Activated T-helper 17 cell treated with anti-CD3 and anti-CD28 coated beads, Interleukin-2, amount 50 U/mL, for 72 hours (primary cell): ENCODE measurements around the gene CFAP73. TPM values are rescaled to one million over a fixed set of nuclear protein-coding genes. Genes with fewer than 3 reads are reported as not detected.

Source experiments
- ATAC-seq: fragments of 150-1000 bp; cut with Tn5 transposase; replicated peaks from 2 replicates; pipeline ENCODE4 v1.10.0; 2021; ENCODE audit warnings: mild to moderate bottlenecking, moderate library complexity
- H3K27ac Mint-ChIP-seq: one replicate; pipeline ENCODE4 v1.8.0; 2022; ENCODE audit warnings: mixed read lengths
- H3K27me3 Mint-ChIP-seq: one replicate; pipeline ENCODE4 v1.8.0; 2022; ENCODE audit warnings: mixed read lengths
- H3K36me3 Mint-ChIP-seq: one replicate; pipeline ENCODE4 v1.8.0; 2022; ENCODE audit warnings: low read depth, mild to moderate bottlenecking, mixed read lengths
- H3K4me1 Mint-ChIP-seq: one replicate; pipeline ENCODE4 v1.8.0; 2022; ENCODE audit warnings: mixed read lengths
- H3K4me3 Mint-ChIP-seq: one replicate; pipeline ENCODE4 v1.8.0; 2022; ENCODE audit warnings: mild to moderate bottlenecking, mixed read lengths
- H3K9me3 Mint-ChIP-seq: one replicate; pipeline ENCODE4 v1.8.0; 2022; ENCODE audit warnings: mixed read lengths
- total RNA-seq, 2 donors: library from RNA; stranded (reverse); gene quantifications; one replicate each; pipeline ENCODE4 v1.2.3, GENCODE V29; 2022

Gene CFAP73
- total RNA-seq, 2 donors from 2014 or later = 0.32 to 1.2 TPM

GRCh38 chr12:113143959-113144358, 5.6 kb upstream of the CFAP73 start:
- no peaks in the 10 kb centered on the region for H3K4me1 Mint-ChIP-seq
- H3K27me3 Mint-ChIP-seq = no peaks in the 10 kb centered on the region
- H3K4me3 Mint-ChIP-seq = no peak overlapping the region
- H3K9me3 Mint-ChIP-seq = no peaks in the 10 kb centered on the region
- no peaks in the 10 kb centered on the region for H3K36me3 Mint-ChIP-seq
- ATAC-seq = no peak
- H3K27ac Mint-ChIP-seq = no peak overlapping the region

GRCh38 chr12:113144806-113145205, 4.7 kb upstream of the CFAP73 start:
- H3K9me3 Mint-ChIP-seq = no peaks in the 10 kb centered on the region
- no peaks in the 10 kb centered on the region for H3K4me1 Mint-ChIP-seq
- no peaks in the 10 kb centered on the region for H3K27me3 Mint-ChIP-seq
- H3K4me3 Mint-ChIP-seq = no peak overlapping the region
- no peak for ATAC-seq
- no peak overlapping the region for H3K27ac Mint-ChIP-seq
- no peaks in the 10 kb centered on the region for H3K36me3 Mint-ChIP-seq

GRCh38 chr12:113145720-113146551, 3.6 kb upstream of the CFAP73 start:
- Mint-ChIP-seq H3K27ac (no peak overlapping the region), H3K36me3 (no peaks in the 10 kb centered on the region), H3K4me1 (no peaks in the 10 kb centered on the region), H3K9me3 (no peaks in the 10 kb centered on the region), H3K4me3 (no peak overlapping the region), H3K27me3 (no peaks in the 10 kb centered on the region)
- ATAC-seq = no peak

- no peaks in the 10 kb centered on the region for H3K4me1 Mint-ChIP-seq
- no peaks in the 10 kb centered on the region for H3K36me3 Mint-ChIP-seq
Observed at GRCh38 chr12:113146999-113147398, 2.5 kb upstream of the CFAP73 start.

GRCh38 chr12:113151655-113152054, 2.1 kb downstream of the CFAP73 start:
- Mint-ChIP-seq H3K9me3 (no peaks in the 10 kb centered on the region), H3K4me1 (no peaks in the 10 kb centered on the region), H3K4me3 (peak overlapping the region; percentile 58), H3K36me3 (peaks cover 2% of the 10 kb centered on the region), H3K27me3 (peaks cover 5% of the 10 kb centered on the region), H3K27ac (no peak overlapping the region)
- no peak for ATAC-seq

More at GRCh38 chr12:113146999-113147398, 2.5 kb upstream of the CFAP73 start:
- H3K27ac Mint-ChIP-seq = no peak overlapping the region
- H3K27me3 Mint-ChIP-seq = peaks cover 1% of the 10 kb centered on the region
- H3K4me3 Mint-ChIP-seq = no peak overlapping the region
- no peaks in the 10 kb centered on the region for H3K9me3 Mint-ChIP-seq
- ATAC-seq = no peak

GRCh38 chr12:113152196-113152834, 2.8 kb downstream of the CFAP73 start:
- H3K27ac Mint-ChIP-seq = no peak overlapping the region
- H3K4me1 Mint-ChIP-seq = no peaks in the 10 kb centered on the region
- no peaks in the 10 kb centered on the region for H3K9me3 Mint-ChIP-seq
- peaks cover 5% of the 10 kb centered on the region for H3K27me3 Mint-ChIP-seq
- no peak for ATAC-seq
- H3K36me3 Mint-ChIP-seq = peaks cover 6% of the 10 kb centered on the region
- H3K4me3 Mint-ChIP-seq = peak overlapping the region; percentile 58

- Mint-ChIP-seq H3K27me3 (peaks cover 5% of the 10 kb centered on the region), H3K36me3 (peaks cover 14% of the 10 kb centered on the region), H3K9me3 (no peaks in the 10 kb centered on the region), H3K27ac (no peak overlapping the region), H3K4me1 (no peaks in the 10 kb centered on the region), H3K4me3 (peak overlapping the region; percentile 58)
- ATAC-seq = peak; percentile 87
Observed at GRCh38 chr12:113152835-113153814, 3.6 kb downstream of the CFAP73 start.

GRCh38 chr12:113154351-113154973, 4.9 kb downstream of the CFAP73 start:
- H3K27ac Mint-ChIP-seq = no peak overlapping the region
- peaks cover 27% of the 10 kb centered on the region for H3K36me3 Mint-ChIP-seq
- no peaks in the 10 kb centered on the region for H3K9me3 Mint-ChIP-seq
- peak overlapping the region; percentile 58 for H3K4me3 Mint-ChIP-seq
- H3K27me3 Mint-ChIP-seq = peaks cover 5% of the 10 kb centered on the region
- ATAC-seq = no peak
- no peaks in the 10 kb centered on the region for H3K4me1 Mint-ChIP-seq

GRCh38 chr12:113155060-113155459, 5.5 kb downstream of the CFAP73 start:
- no peak overlapping the region for H3K27ac Mint-ChIP-seq
- no peaks in the 10 kb centered on the region for H3K9me3 Mint-ChIP-seq
- H3K36me3 Mint-ChIP-seq = peaks cover 33% of the 10 kb centered on the region
- no peaks in the 10 kb centered on the region for H3K4me1 Mint-ChIP-seq
- peaks cover 5% of the 10 kb centered on the region for H3K27me3 Mint-ChIP-seq
- ATAC-seq = no peak
- no peak overlapping the region for H3K4me3 Mint-ChIP-seq

GRCh38 chr12:113155646-113156045, 6.1 kb downstream of the CFAP73 start:
- ATAC-seq = no peak
- no peaks in the 10 kb centered on the region for H3K9me3 Mint-ChIP-seq
- H3K4me1 Mint-ChIP-seq = no peaks in the 10 kb centered on the region
- H3K27ac Mint-ChIP-seq = no peak overlapping the region
- H3K27me3 Mint-ChIP-seq = peaks cover 5% of the 10 kb centered on the region
- H3K36me3 Mint-ChIP-seq = peaks cover 39% of the 10 kb centered on the region
- no peak overlapping the region for H3K4me3 Mint-ChIP-seq

- H3K27me3 Mint-ChIP-seq = peaks cover under 1% of the 10 kb centered on the region
- no peak overlapping the region for H3K4me3 Mint-ChIP-seq
- H3K4me1 Mint-ChIP-seq = no peaks in the 10 kb centered on the region
- peaks cover 56% of the 10 kb centered on the region for H3K36me3 Mint-ChIP-seq
- H3K9me3 Mint-ChIP-seq = no peaks in the 10 kb centered on the region
- peak overlapping the region; percentile 3 for H3K27ac Mint-ChIP-seq
- no peak for ATAC-seq
Observed at GRCh38 chr12:113157218-113157859, 7.8 kb downstream of the CFAP73 start.

GRCh38 chr12:113158439-113159203, 9.1 kb downstream of the CFAP73 start:
- Mint-ChIP-seq H3K4me3 (no peak overlapping the region), H3K36me3 (peaks cover 69% of the 10 kb centered on the region), H3K27me3 (no peaks in the 10 kb centered on the region), H3K4me1 (no peaks in the 10 kb centered on the region), H3K27ac (no peak overlapping the region), H3K9me3 (no peaks in the 10 kb centered on the region)
- ATAC-seq = no peak

GRCh38 chr12:113159937-113160336, 10.4 kb downstream of the CFAP73 start:
- ATAC-seq = no peak
- no peaks in the 10 kb centered on the region for H3K27me3 Mint-ChIP-seq
- H3K27ac Mint-ChIP-seq = peak overlapping the region; percentile 62
- peaks cover 82% of the 10 kb centered on the region for H3K36me3 Mint-ChIP-seq
- H3K4me3 Mint-ChIP-seq = no peak overlapping the region
- H3K4me1 Mint-ChIP-seq = no peaks in the 10 kb centered on the region
- H3K9me3 Mint-ChIP-seq = no peaks in the 10 kb centered on the region
